Left lung (tissue), 10 donors: Measurements from ENCODE around the gene IFT122. TPM values are rescaled to one million over a fixed set of nuclear protein-coding genes. Genes with fewer than 3 reads are reported as not detected.
A peak's percentile ranks its signal among the peaks of the same experiment; 100 is the strongest.
"Not testable (repeated sequence)": the region's sequence is repeated elsewhere in the genome, so short reads cannot be mapped to it uniquely, and the experiment has no call there.

Source experiments
- ATAC-seq: fragments of 200-7000 bp; cut with Tn5 transposase; one replicate; pipeline ENCODE4 v1.9.1; 2020; ENCODE audit warnings: moderate library complexity
- DNase-seq, 4 donors: peaks; one replicate each; pipeline ENCODE4 v3.0.0-alpha.2; 2013 to 2020
- H3K27ac ChIP-seq, 2 donors: fragments of 200-600 bp; sonication (generic) in 1 of 2; one replicate each; pipeline versions ENCODE4 v1.5.0 to v1.8.0; 2020 to 2021
- H3K27me3 ChIP-seq, 2 donors: fragments of 200-600 bp; sonication (generic) in 1 of 2; one replicate each; pipeline versions ENCODE4 v1.5.0 to v1.8.0; 2020 to 2021
- H3K36me3 ChIP-seq, 2 donors: fragments of 200-600 bp; sonication (generic) in 1 of 2; one replicate each; pipeline versions ENCODE4 v1.5.0 to v1.8.0; 2020 to 2021
- H3K4me1 ChIP-seq, 2 donors: fragments of 200-600 bp; one replicate each; pipeline ENCODE4 v1.8.0; 2021
- H3K4me3 ChIP-seq, 2 donors: fragments of 200-600 bp; sonication (generic) in 1 of 2; one replicate each; pipeline versions ENCODE4 v1.5.0 to v1.8.0; 2020 to 2021; ENCODE audit warnings: mild to moderate bottlenecking in 1 of 2
- H3K9me3 ChIP-seq, 2 donors: fragments of 200-600 bp; sonication (generic) in 1 of 2; one replicate each; pipeline versions ENCODE4 v1.5.0 to v1.8.0; 2020 to 2021
- intact Hi-C, 2 donors: fragments of 100-400 bp; cut with DNase I; formaldehyde crosslinking; loops; one replicate each; pipeline versions ENCODE4 v1.11.2 to v1.14.2; 2022
- polyA plus RNA-seq, 6 donors: library from polyadenylated mRNA; unstranded; fragments of 120-200 nt; gene quantifications; one replicate each; pipeline ENCODE4 v1.2.1, GENCODE V29; 2013; ENCODE audit not compliant: insufficient read length in 6 of 6
- total RNA-seq, 2 donors: library from RNA; stranded (reverse); fragmentation: NEBNext Ultra II Directional; extraction: Animal tissue kit (Norgen Biotek cat#: 25700); gene quantifications; one replicate each; pipeline ENCODE4 v1.2.1, GENCODE V29; 2021
- TF ChIP-seq, protein P1 (sequence below), 2 donors: fragments of 200-600 bp; sonication (generic) in 1 of 2; IDR thresholded peaks; one replicate each; pipeline versions ENCODE4 v1.5.0 to v1.8.0; 2021; ENCODE audit warnings: antibody characterized with exemption in 2 of 2
- donor health status: DM: no; HTN: yes; CAD: no.
- donor health status: DM: no; HTN: no; CAD: no.

The IFT122 gene
- total and polyA plus RNA-seq, 8 donors = 21.2 to 79.7 (median 71.3) TPM

DNA sequence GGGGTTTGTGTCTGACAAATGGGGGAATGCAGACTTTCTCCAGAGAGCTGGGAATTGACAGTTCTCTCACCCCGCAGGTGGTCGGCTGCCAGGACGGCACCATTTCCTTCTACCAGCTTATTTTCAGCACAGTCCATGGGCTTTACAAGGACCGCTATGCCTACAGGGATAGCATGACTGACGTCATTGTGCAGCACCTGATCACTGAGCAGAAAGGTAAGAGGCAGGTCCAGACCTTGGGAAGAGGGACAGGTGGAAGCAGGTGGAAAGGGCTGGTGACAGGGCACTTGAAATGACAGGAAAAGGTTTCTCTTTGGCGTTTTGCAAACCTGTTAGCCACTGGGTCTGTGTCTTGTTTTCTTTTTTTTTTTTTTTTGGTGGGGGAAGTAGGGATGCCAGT is 36.6 kb downstream of the IFT122 start:
- H3K9me3 ChIP-seq = no peaks in the 10 kb centered on the region
- no peak overlapping the region for H3K27ac ChIP-seq
- TF ChIP-seq, protein P1, sequence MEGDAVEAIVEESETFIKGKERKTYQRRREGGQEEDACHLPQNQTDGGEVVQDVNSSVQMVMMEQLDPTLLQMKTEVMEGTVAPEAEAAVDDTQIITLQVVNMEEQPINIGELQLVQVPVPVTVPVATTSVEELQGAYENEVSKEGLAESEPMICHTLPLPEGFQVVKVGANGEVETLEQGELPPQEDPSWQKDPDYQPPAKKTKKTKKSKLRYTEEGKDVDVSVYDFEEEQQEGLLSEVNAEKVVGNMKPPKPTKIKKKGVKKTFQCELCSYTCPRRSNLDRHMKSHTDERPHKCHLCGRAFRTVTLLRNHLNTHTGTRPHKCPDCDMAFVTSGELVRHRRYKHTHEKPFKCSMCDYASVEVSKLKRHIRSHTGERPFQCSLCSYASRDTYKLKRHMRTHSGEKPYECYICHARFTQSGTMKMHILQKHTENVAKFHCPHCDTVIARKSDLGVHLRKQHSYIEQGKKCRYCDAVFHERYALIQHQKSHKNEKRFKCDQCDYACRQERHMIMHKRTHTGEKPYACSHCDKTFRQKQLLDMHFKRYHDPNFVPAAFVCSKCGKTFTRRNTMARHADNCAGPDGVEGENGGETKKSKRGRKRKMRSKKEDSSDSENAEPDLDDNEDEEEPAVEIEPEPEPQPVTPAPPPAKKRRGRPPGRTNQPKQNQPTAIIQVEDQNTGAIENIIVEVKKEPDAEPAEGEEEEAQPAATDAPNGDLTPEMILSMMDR (IDR thresholded peaks at IDR 0.05) = no peak
- H3K27me3 ChIP-seq = no peaks in the 10 kb centered on the region
- no peak overlapping the region for H3K4me3 ChIP-seq
- DNase-seq (no peak), ATAC-seq (no peak)
- H3K4me1 ChIP-seq = peaks cover under 1 to 1% of the 10 kb centered on the region in 2 donors
- intact Hi-C loops = no loop called here
- H3K36me3 ChIP-seq = peaks cover 0 to 64% of the 10 kb centered on the region in 2 donors

DNA sequence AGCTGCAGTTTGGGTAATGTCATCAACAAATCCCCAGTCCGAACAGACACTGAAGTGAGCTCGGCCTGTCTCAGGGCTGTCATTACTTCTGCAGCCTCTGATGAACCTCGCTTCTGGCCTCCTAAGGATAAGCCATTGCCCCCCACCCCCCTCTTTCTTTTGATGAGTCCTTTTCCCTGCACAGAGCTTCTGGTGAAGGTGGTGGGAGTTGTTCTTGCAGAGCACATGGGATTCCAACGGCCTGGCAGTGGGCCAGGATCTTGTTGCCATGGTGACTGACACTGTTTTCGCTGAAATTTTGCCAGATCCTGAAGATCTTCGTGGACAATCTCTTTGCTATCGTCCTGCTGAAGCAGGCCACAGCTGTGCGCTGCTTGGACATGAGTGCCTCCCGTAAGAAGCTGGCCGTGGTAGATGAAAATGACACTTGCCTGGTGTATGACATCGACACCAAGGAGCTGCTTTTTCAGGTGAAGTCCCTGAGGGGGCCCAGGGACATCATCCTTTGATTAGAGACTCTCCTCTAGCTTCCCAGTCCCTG is 41.3 kb downstream of the IFT122 start:
- H3K4me3 ChIP-seq, ATAC-seq, H3K27me3 ChIP-seq, H3K9me3 ChIP-seq, intact Hi-C loops, DNase-seq: not testable (repeated sequence)
- peaks cover 15 to 35% of the 10 kb centered on the region in 2 donors for H3K4me1 ChIP-seq
- peaks cover 0 to 74% of the 10 kb centered on the region in 2 donors for H3K36me3 ChIP-seq
- peak overlapping the region; percentile 47 to 58 for H3K27ac ChIP-seq

DNA sequence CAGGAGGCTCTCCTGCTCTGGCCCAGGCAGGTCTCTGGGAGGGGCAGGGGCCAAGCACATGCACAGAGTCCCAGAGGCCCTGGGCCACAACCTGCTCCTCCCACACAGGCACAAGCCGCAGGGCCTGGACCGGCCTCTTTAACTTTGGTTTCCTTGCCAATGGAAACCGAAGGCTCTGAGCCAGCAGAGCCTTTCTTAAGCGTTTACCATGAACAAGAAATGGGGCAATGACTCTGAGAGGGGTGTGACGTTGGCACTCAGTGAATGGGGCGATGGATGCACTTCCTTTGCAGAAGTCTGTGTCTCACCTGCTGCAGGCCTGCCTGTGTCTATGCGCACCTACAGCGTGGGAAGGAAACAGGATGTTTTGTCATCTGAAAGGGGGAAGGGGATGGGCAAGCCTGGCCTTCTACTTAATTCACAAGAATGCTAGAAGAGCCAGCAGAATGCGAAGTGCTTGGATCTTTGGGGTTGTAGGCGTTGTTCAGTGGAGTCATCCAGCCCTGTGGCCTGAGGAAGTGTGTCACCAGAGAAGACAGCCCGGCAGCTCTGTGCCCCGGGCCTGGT is 41.8 kb downstream of the IFT122 start:
- DNase-seq = peak in 2 of 4 donors; percentile 66 to 80
- Histone ChIP-seq H3K9me3 (no peaks in the 10 kb centered on the region), H3K27me3 (no peaks in the 10 kb centered on the region), H3K4me1 (peaks cover 20 to 41% of the 10 kb centered on the region in 2 donors), H3K27ac (peak overlapping the region; percentile 47 to 58), H3K4me3 (no peak overlapping the region), H3K36me3 (peaks cover 0 to 69% of the 10 kb centered on the region in 2 donors)
- peak; percentile 58 for ATAC-seq
- TF ChIP-seq, protein P1 (IDR thresholded peaks at IDR 0.05) = no peak
- intact Hi-C loops = no loop called here

DNA sequence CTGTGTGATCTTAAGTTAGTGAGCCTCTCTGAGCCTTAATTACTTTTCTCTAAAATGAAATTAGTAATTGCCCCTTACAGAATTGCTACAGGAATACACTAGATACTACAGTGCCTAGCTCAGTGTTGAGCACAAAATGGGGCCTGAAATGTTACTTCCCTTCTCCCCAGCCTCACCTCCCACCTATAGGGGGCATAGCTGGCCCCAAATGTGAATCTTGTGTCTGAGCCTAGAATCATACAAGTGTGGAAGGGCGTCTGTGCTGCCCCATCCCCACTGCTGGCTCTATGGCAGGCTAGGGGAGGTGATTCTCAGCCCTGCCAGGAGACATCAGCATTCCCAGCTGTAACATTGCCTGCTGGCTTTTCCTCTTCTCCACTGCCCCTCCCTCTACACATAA is 42.7 kb downstream of the IFT122 start:
- no peaks in the 10 kb centered on the region for H3K9me3 ChIP-seq
- peaks cover 27 to 50% of the 10 kb centered on the region in 2 donors for H3K4me1 ChIP-seq
- DNase-seq (no peak), ATAC-seq (no peak)
- intact Hi-C loops = no loop called here
- peaks cover 0 to 60% of the 10 kb centered on the region in 2 donors for H3K36me3 ChIP-seq
- H3K27ac ChIP-seq = no peak overlapping the region
- TF ChIP-seq, protein P1 (IDR thresholded peaks at IDR 0.05) = no peak
- no peak overlapping the region for H3K4me3 ChIP-seq
- H3K27me3 ChIP-seq = no peaks in the 10 kb centered on the region

DNA sequence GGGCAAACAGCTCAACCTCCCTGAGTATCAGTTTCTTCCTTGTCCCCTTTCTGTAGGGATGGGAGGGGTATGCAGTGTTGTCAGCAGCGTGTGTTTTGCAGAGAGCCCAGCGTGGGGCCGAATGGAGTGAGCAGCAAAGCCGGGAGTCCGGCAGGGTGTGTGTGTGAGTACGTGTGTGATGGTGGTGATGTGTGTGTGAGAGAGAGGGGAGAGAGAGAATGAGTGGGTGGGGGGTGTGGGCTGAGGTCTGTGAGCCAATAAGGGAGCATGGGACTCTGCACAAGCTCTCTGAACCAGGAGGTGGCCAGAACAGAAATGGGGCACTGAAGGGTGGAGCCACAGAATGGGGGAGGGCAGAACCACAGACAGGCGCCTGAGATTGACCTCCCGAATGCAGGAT is 43.8 kb downstream of the IFT122 start:
- Histone ChIP-seq H3K27me3 (no peaks in the 10 kb centered on the region), H3K27ac (no peak overlapping the region), H3K36me3 (peaks cover 0 to 49% of the 10 kb centered on the region in 2 donors), H3K9me3 (no peaks in the 10 kb centered on the region), H3K4me1 (peaks cover 27 to 53% of the 10 kb centered on the region in 2 donors), H3K4me3 (no peak overlapping the region)
- TF ChIP-seq, protein P1 (IDR thresholded peaks at IDR 0.05) = no peak
- intact Hi-C loops = no loop called here
- no peak for DNase-seq
- ATAC-seq = no peak

DNA sequence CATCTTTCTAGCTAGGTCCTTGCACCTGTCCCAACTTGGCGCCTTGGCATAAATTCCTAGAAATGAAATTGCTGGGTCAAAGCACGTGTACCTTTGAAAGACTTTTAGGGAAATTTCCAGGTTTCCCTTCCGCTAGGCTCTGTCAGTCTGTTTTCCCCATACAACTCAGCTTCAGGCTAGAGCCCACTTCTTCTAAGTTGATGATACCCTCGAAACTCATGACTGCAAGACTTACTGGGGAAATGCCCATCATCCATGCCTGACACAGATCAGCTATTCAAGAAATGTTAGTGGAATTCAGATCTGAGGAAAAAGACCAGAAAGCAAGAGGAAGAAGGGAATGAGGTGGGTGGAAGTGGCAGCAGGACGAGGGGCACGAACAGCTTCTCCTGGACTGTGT is 45.1 kb downstream of the IFT122 start:
- DNase-seq, H3K9me3 ChIP-seq, H3K27me3 ChIP-seq, intact Hi-C loops, ATAC-seq, H3K4me3 ChIP-seq: not testable (repeated sequence)
- Histone ChIP-seq H3K4me1 (peaks cover 27 to 59% of the 10 kb centered on the region in 2 donors), H3K36me3 (peaks cover 0 to 41% of the 10 kb centered on the region in 2 donors), H3K27ac (peak overlapping the region; percentile 79 to 84)
